ENCODE data around the gene AGO1. TPM values are rescaled to one million over a fixed set of nuclear protein-coding genes. Genes with fewer than 3 reads are reported as not detected.
A peak's percentile ranks its signal among the peaks of the same experiment; 100 is the strongest.

AGO1 gene
- polyA plus RNA-seq, 1 donor from 2014 or later: 13.0 TPM

- Histone ChIP-seq H3K9me2 (ENCODE audit: insufficient read depth, low read length) (no peaks in the 10 kb centered on the region), H3K4me2 (ENCODE audit: low read length) (peak within 1 kb of the TSS; percentile 89), H3K9ac (ENCODE audit: low read length) (peak within 1 kb of the TSS; percentile 78), H3K4me3 (ENCODE audit: low read length) (peak within 1 kb of the TSS; percentile 72), H3K9me3 (ENCODE audit: low read length) (no peaks in the 10 kb centered on the region), H3K27ac (ENCODE audit: low read length) (peak within 1 kb of the TSS; percentile 80), H2AFZ (ENCODE audit: low read depth, low read length) (peak within 1 kb of the TSS; percentile 7), H3K36me3 (ENCODE audit: insufficient read depth, low read length) (no peaks in the 10 kb centered on the region), H4K20me1 (ENCODE audit: insufficient read depth) (no peaks in the 10 kb centered on the region), H3K27me3 (ENCODE audit: insufficient read depth, low read depth, low read length) (no peaks in the 10 kb centered on the region), H3K79me2 (replicated peaks; ENCODE audit: insufficient read depth, low read length) (peaks cover 41% of the 10 kb centered on the region), H3F3A (ENCODE audit: insufficient read depth, low read length, poor library complexity, severe bottlenecking) (no peaks in the 10 kb centered on the region)
- TF ChIP-seq POLR2AphosphoS5 (IDR thresholded peaks at IDR 0.05) (peak; percentile 84), CTCF (IDR thresholded peaks at IDR 0.05; ENCODE audit: poor library complexity, severe bottlenecking) (peak; percentile 16), EZH2 (IDR thresholded peaks at IDR 0.05; ENCODE audit: borderline replicate concordance, insufficient read depth, low read length, poor library complexity, severe bottlenecking) (no peak), REST (IDR thresholded peaks at IDR 0.05; ENCODE audit: borderline replicate concordance) (peak; percentile 89), TAF1 (IDR thresholded peaks at IDR 0.05; ENCODE audit: low read depth) (peak; percentile 83), SMC3 (conservative IDR thresholded peaks at IDR 0.05; ENCODE audit: poor library complexity) (no peak), MXI1 (conservative IDR thresholded peaks at IDR 0.05; ENCODE audit: poor library complexity, severe bottlenecking) (peak; percentile 89), RAD21 (conservative IDR thresholded peaks at IDR 0.05) (peak; percentile 17), EP300 (conservative IDR thresholded peaks at IDR 0.05; ENCODE audit: poor library complexity, severe bottlenecking) (peak; percentile 47)
Measured at GRCh38 chr1:35930593-35931445, 47.8 kb downstream of the AGO1 start, which contains the start of gene AGO3. Gene AGO3, plus strand, starts transcription at chr1:35931105. Its CDS starts 322 bp downstream, at chr1:35931427.

- Histone ChIP-seq H2AFZ (ENCODE audit: low read depth, low read length) (peak overlapping the region; percentile 2), H3K27ac (ENCODE audit: low read length) (peak overlapping the region; percentile 80), H3K9me3 (ENCODE audit: low read length) (no peaks in the 10 kb centered on the region), H3K4me2 (ENCODE audit: low read length) (peak overlapping the region; percentile 89), H4K20me1 (ENCODE audit: insufficient read depth) (no peaks in the 10 kb centered on the region), H3K27me3 (ENCODE audit: insufficient read depth, low read depth, low read length) (no peaks in the 10 kb centered on the region), H3K9me2 (ENCODE audit: insufficient read depth, low read length) (no peaks in the 10 kb centered on the region), H3K9ac (ENCODE audit: low read length) (peak overlapping the region; percentile 78), H3F3A (ENCODE audit: insufficient read depth, low read length, poor library complexity, severe bottlenecking) (no peaks in the 10 kb centered on the region), H3K4me3 (ENCODE audit: low read length) (peak overlapping the region; percentile 72), H3K79me2 (replicated peaks; ENCODE audit: insufficient read depth, low read length) (peaks cover 45% of the 10 kb centered on the region), H3K36me3 (ENCODE audit: insufficient read depth, low read length) (no peaks in the 10 kb centered on the region)
- TF ChIP-seq REST (IDR thresholded peaks at IDR 0.05; ENCODE audit: borderline replicate concordance) (peak; percentile 14), RAD21 (conservative IDR thresholded peaks at IDR 0.05) (no peak), EP300 (conservative IDR thresholded peaks at IDR 0.05; ENCODE audit: poor library complexity, severe bottlenecking) (no peak), POLR2AphosphoS5 (IDR thresholded peaks at IDR 0.05) (no peak), MXI1 (conservative IDR thresholded peaks at IDR 0.05; ENCODE audit: poor library complexity, severe bottlenecking) (no peak), TAF1 (IDR thresholded peaks at IDR 0.05; ENCODE audit: low read depth) (peak; percentile 58), EZH2 (IDR thresholded peaks at IDR 0.05; ENCODE audit: borderline replicate concordance, insufficient read depth, low read length, poor library complexity, severe bottlenecking) (no peak)
Measured at GRCh38 chr1:35931446-35932157, 48.6 kb downstream of the AGO1 start.

Data from neural cell (in vitro differentiated cells).